HG03097 (cell line): ENCODE results near the gene AHR.
"Not testable (repeated sequence)": the region's sequence is repeated elsewhere in the genome, so short reads cannot be mapped to it uniquely, and the experiment has no call there.

Experiments
- ATAC-seq: cut with Tn5 transposase; IDR thresholded peaks from one replicate; pipeline ENCODE4 v1.9.1; 2021; ENCODE audit not compliant: unreplicated experiment, low FRiP score

AHR gene

DNA sequence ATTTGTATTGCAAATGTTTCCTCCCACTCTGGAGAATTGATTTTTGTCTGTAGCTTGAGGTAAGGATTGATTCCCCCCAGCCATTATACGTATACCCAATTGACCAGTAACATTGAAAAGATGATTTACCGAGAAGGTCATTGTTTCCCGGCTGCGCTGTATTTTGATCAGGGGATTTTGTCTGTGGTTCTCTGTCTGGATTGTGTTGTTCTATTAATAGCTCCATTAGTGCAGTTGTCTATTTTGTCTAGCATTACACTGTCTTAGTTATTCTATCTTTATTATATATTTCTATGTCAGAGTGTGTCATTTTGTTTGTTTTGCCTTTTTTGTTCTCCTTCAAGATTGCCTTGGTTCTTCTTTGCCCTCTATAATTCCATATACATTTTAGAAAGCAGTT lies 37.7 kb downstream of the AHR start:
- ATAC-seq: no peak

GRCh38 chr7:17339139-17339538 lies 40.7 kb downstream of the AHR start:
- no peak for ATAC-seq

DNA sequence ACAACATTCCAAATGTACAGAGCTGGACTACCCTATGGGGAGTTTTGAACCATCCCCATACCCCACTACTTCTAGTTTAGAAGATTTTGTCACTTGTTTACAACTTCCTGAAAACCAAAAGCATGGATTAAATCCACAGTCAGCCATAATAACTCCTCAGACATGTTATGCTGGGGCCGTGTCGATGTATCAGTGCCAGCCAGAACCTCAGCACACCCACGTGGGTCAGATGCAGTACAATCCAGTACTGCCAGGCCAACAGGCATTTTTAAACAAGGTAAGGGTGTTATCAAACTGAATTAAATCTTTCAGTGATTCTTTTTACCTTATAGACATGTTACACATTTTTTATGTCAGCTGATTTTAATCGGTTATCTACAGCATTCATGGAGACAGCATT lies 41.5 kb downstream of the AHR start:
- no peak for ATAC-seq

- ATAC-seq: no peak
Observed at GRCh38 chr7:17340655-17341054, 42.2 kb downstream of the AHR start.

DNA sequence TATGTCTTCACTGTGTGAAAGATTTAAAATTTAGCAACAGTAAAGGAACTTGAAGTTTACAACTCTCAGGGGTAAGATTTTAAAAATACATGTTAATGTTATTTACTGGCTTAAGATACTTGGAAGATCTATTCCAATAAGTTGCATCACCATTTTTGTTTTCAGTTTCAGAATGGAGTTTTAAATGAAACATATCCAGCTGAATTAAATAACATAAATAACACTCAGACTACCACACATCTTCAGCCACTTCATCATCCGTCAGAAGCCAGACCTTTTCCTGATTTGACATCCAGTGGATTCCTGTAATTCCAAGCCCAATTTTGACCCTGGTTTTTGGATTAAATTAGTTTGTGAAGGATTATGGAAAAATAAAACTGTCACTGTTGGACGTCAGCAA lies 44.3 kb downstream of the AHR start:
- no peak for ATAC-seq

GRCh38 chr7:17347401-17347800 lies 48.9 kb downstream of the AHR start:
- no peak for ATAC-seq

DNA sequence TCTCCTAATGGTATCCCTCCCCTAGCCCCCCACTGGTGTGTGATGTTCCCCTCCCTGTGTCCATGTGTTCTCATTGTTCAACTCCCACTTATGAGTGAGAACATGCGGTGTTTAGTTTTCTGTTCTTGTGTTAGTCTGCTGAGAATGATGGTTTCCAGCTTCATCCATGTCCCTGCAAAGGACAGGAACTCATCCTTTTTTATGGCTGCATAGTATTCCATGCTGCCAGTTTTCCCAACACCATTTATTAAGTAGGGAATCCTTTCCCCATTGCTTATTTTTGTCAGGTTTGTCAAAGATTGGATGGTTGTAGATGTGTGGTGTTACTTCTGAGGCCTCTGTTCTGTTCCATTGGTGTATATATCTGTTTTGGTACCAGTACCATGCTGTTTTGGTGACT lies 50.5 kb downstream of the AHR start:
- ATAC-seq: not testable (repeated sequence)

- not testable (repeated sequence) for ATAC-seq
Observed at GRCh38 chr7:17350321-17350720, 51.9 kb downstream of the AHR start.

DNA sequence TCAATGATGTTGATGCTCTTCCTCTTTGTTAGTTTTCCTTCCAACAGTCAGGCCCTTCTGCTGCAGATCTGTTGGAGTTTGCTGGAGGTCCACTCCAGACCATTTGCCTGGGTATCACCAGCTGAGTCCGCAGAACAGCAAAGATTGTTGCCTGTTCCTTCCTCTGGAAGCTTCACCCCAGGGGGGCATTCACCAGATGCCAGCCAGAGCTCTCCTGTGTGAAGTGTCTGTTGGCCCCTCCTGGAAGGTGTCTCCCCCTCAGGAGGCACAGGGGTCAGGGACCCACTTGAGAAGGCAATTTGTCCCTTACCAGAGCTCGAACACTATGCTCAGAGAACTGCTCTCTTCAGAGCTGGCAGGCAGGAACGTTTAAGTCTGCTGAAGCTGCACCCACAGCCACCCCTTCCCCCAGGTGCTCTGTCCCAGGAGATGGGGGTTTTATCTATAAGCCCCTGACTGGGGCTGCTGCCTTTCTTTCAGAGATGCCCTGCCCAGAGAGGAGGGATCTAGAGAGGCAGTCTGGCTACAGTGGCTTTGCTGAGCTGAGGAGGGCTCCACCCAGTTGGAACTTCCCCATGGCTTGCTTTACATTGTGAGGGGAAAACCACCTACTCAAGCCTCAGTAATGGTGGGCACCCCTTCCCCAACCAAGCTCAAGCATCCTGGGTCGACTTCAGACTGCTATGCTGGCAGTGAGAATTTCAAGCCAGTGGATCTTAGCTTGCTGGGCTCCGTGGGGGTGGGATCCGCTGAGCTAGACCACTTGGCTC lies 55.4 kb downstream of the AHR start:
- not testable (repeated sequence) for ATAC-seq

DNA sequence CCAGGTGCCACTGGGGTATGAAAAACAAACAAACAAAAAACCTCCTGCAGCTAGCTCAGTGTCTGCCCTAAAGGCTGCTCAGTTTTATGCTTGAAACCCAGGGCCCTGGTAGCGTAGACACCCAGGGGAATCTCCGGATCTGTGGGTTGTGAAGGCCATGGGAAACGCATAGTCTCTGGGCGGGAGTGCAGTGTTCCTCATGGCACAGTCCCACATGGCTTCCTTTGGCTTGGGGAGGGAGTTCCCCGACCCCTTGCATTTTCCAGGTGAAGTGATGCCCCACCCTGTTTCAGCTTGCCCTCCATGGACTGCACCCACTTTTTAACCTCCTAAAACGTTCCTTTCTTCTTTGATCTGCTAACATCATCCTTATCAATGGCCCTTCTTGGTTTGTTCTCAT lies 56.0 kb downstream of the AHR start:
- no peak for ATAC-seq

DNA sequence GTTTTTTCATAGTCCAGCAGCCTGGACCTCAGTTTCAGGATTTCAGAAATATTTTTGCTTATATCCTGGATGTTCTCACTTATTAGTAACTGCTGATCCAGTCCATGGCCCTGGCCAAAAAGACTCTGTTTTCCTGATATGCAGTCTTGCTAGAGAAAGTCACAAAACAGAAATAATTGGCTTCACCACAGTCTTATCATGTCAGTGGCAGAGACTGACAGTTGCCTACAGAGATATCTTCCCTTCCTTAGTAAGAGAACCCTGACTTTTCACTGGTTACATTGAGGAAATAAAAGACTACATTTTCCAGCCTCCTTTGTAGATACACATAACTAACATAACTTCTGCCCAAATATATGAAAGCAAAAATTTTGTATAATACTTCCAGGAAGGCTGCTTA lies 56.6 kb downstream of the AHR start:
- ATAC-seq: no peak

GRCh38 chr7:17357952-17358351 lies 59.5 kb downstream of the AHR start:
- ATAC-seq: no peak

- ATAC-seq: no peak
Observed at GRCh38 chr7:17359610-17360009, 61.2 kb downstream of the AHR start.

- no peak for ATAC-seq
Observed at GRCh38 chr7:17362439-17363105, 64.1 kb downstream of the AHR start.

GRCh38 chr7:17364671-17365070 lies 66.2 kb downstream of the AHR start:
- no peak for ATAC-seq

GRCh38 chr7:17365775-17366174 lies 67.3 kb downstream of the AHR start:
- ATAC-seq: no peak

- no peak for ATAC-seq
Observed at GRCh38 chr7:17367502-17367901, 69.0 kb downstream of the AHR start.

GRCh38 chr7:17368856-17369524 lies 70.5 kb downstream of the AHR start:
- no peak for ATAC-seq

- no peak for ATAC-seq
Observed at GRCh38 chr7:17369691-17370426, 71.4 kb downstream of the AHR start.

DNA sequence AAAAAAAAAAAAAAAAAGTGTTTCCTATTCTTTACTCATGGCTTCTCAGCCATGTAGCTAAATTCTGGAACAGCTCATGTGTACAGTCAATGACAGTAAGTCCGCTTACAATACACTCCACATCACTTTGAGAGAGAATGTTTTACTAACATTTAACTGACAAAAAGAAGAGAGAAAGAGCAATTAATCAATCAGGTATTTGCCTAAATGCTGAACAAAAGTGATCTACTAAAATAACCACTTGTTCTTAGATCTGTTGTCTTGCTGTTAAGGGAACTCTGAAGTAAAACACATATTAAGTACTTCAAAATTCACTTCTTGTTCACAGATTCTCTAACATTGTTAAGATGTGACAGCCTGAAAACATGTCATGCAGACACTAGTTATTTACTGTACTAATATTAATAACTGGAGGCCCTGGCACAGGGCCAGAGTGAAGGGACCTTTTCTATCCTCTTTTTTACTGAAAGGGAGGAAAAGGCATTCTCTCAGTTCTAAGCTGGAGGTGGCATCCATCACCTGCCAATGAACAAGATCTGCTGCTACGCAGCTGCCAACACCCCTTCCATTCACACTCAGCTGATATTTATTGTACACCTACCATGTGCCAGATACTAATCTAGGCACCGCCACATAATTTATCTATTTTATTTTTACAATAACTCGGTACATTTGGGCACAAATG lies 72.6 kb downstream of the AHR start:
- ATAC-seq: no peak
